GM23338 (cell line): ENCODE data around the gene VHLL. TPM values are rescaled to one million over a fixed set of nuclear protein-coding genes. Genes with fewer than 3 reads are reported as not detected.

Source experiments
- ATAC-seq: fragments of 200-7000 bp; cut with Tn5 transposase; 3 replicates; pipeline ENCODE4 v1.9.1; 2020
- DNase-seq: peaks from one replicate; pipeline ENCODE4 v3.0.0-alpha.2; 2015; ENCODE audit warnings: low spot score
- H2AFZ ChIP-seq: fragments of 200-600 bp; sonication (generic); 2 replicates; pipeline ENCODE4 v1.8.0; 2016; ENCODE audit warnings: antibody characterized with exemption, mild to moderate bottlenecking, moderate library complexity
- H3F3A ChIP-seq: fragments of 200-600 bp; sonication (generic); replicated peaks from 2 replicates; pipeline ENCODE4 v1.8.0; 2017; ENCODE audit warnings: antibody characterized with exemption, mixed run types, low read depth
- H3K27ac ChIP-seq: fragments of 200-600 bp; sonication (generic); 2 replicates; pipeline ENCODE4 v1.6.1; 2016; ENCODE audit warnings: low read depth
- H3K27me3 ChIP-seq: fragments of 200-600 bp; sonication (generic); 2 replicates; pipeline ENCODE4 v1.8.0; 2016; ENCODE audit warnings: mild to moderate bottlenecking, mixed run types, moderate library complexity; ENCODE audit not compliant: insufficient read depth
- H3K36me3 ChIP-seq: fragments of 200-600 bp; sonication (generic); 2 replicates; pipeline ENCODE4 v1.8.0; 2016; ENCODE audit warnings: mild to moderate bottlenecking; ENCODE audit not compliant: insufficient read depth
- H3K4me1 ChIP-seq: fragments of 200-600 bp; sonication (generic); 2 replicates; pipeline ENCODE4 v1.8.0; 2016; ENCODE audit warnings: mild to moderate bottlenecking, moderate library complexity; ENCODE audit not compliant: insufficient read depth
- H3K4me2 ChIP-seq: fragments of 200-600 bp; sonication (generic); 2 replicates; pipeline ENCODE4 v1.7.1; 2017; ENCODE audit warnings: mixed run types
- H3K4me3 ChIP-seq: fragments of 200-600 bp; sonication (generic); 2 replicates; pipeline ENCODE4 v1.6.1; 2016; ENCODE audit warnings: mixed run types
- H3K79me2 ChIP-seq: fragments of 200-600 bp; sonication (generic); replicated peaks from 2 replicates; pipeline ENCODE4 v1.8.0; 2017; ENCODE audit warnings: mild to moderate bottlenecking; ENCODE audit not compliant: insufficient read depth
- H3K9me2 ChIP-seq: fragments of 200-600 bp; sonication (generic); 2 replicates; pipeline ENCODE4 v1.8.0; 2017; ENCODE audit not compliant: insufficient read depth
- H4K20me1 ChIP-seq: fragments of 200-600 bp; sonication (generic); replicated peaks from 2 replicates; pipeline ENCODE4 v1.8.0; 2017; ENCODE audit warnings: mild to moderate bottlenecking; ENCODE audit not compliant: insufficient read depth
- H3K27ac Mint-ChIP-seq: 2 replicates; pipeline ENCODE4 v1.8.0; 2020; ENCODE audit warnings: inconsistent platforms, mild to moderate bottlenecking, moderate library complexity, mixed read lengths
- H3K27me3 Mint-ChIP-seq: 3 replicates; pipeline ENCODE4 v1.8.0; 2022; ENCODE audit warnings: low read depth, mild to moderate bottlenecking, moderate library complexity, mixed read lengths, inconsistent platforms; ENCODE audit not compliant: insufficient read depth, poor library complexity
- H3K36me3 Mint-ChIP-seq: 3 replicates; pipeline ENCODE4 v1.8.0; 2021; ENCODE audit warnings: low read depth, mild to moderate bottlenecking, inconsistent platforms, moderate library complexity, mixed read lengths
- H3K4me1 Mint-ChIP-seq: 3 replicates; pipeline ENCODE4 v1.8.0; 2020; ENCODE audit warnings: mild to moderate bottlenecking, inconsistent platforms, mixed read lengths
- H3K4me3 Mint-ChIP-seq: 3 replicates; pipeline ENCODE4 v1.8.0; 2021; ENCODE audit warnings: moderate library complexity, mild to moderate bottlenecking, inconsistent platforms, mixed read lengths
- H3K9me3 Mint-ChIP-seq: 3 replicates; pipeline ENCODE4 v1.8.0; 2020; ENCODE audit warnings: moderate library complexity, mild to moderate bottlenecking, inconsistent platforms, mixed read lengths
- CREB1 ChIP-seq: fragments of 250-450 bp; sonication (Bioruptor Pico); IDR thresholded peaks from 2 replicates; pipeline ENCODE4 v1.5.0; 2020; ENCODE audit warnings: low read depth, mild to moderate bottlenecking, moderate library complexity
- CTCF ChIP-seq, 2 experiments: fragments of 200-600 bp in 1 of 2; sonication (generic) in 1 of 2; conservative IDR thresholded peaks; 2 replicates each; pipeline versions ENCODE4 v1.5.1 to v1.6.1; 2016 to 2017; ENCODE audit warnings: antibody characterized with exemption in 2 of 2, low read depth in 2 of 2, mild to moderate bottlenecking in 2 of 2, moderate library complexity in 1 of 2
- ETS1 ChIP-seq: IDR thresholded peaks from 2 replicates; pipeline ENCODE4 v1.6.1; 2016; ENCODE audit warnings: antibody characterized with exemption
- EZH2phosphoT487 ChIP-seq: fragments of 200-600 bp; sonication (generic); IDR thresholded peaks from one replicate; pipeline ENCODE4 v1.8.1; 2018; ENCODE audit warnings: antibody characterized with exemption; ENCODE audit not compliant: unreplicated experiment
- JUNB ChIP-seq: IDR thresholded peaks from one replicate; pipeline ENCODE4 v1.6.1; 2016; ENCODE audit warnings: antibody characterized with exemption; ENCODE audit not compliant: unreplicated experiment
- NANOG ChIP-seq: IDR thresholded peaks from 2 replicates; pipeline ENCODE4 v1.6.1; 2016; ENCODE audit warnings: antibody characterized with exemption, borderline replicate concordance
- POLR2AphosphoS5 ChIP-seq: IDR thresholded peaks from 2 replicates; pipeline ENCODE4 v1.6.1; 2016; ENCODE audit warnings: antibody characterized with exemption, low read depth
- REST ChIP-seq: IDR thresholded peaks from one replicate; pipeline ENCODE4 v1.6.1; 2018; ENCODE audit warnings: antibody characterized with exemption; ENCODE audit not compliant: unreplicated experiment
- STAT1 ChIP-seq: IDR thresholded peaks from one replicate; pipeline ENCODE4 v1.6.1; 2016; ENCODE audit warnings: antibody characterized with exemption; ENCODE audit not compliant: unreplicated experiment
- ZNF114 ChIP-seq: fragments of 250-450 bp; sonication (Bioruptor Pico); IDR thresholded peaks from 2 replicates; pipeline ENCODE4 v1.5.0; 2020; ENCODE audit warnings: mild to moderate bottlenecking, moderate library complexity
- ZNF331 ChIP-seq: fragments of 250-450 bp; sonication (Bioruptor Pico); IDR thresholded peaks from 2 replicates; pipeline ENCODE4 v1.5.0; 2020; ENCODE audit warnings: low read depth, mild to moderate bottlenecking, moderate library complexity
- ZNF462 ChIP-seq: fragments of 250-450 bp; sonication (Bioruptor Pico); IDR thresholded peaks from 2 replicates; pipeline ENCODE4 v1.5.0; 2020; ENCODE audit warnings: mild to moderate bottlenecking, moderate library complexity
- polyA plus RNA-seq: library from polyadenylated mRNA; unstranded; fragments of >200 nt; fragmentation: Nextera tagmentation; extraction: Ambion mirVana; gene quantifications from 2 replicates; pipeline ENCODE4 v1.2.1, GENCODE V29; 2016
- total RNA-seq: library from RNA; depleted of rRNA; stranded (reverse); fragments of >200 nt; shearing (Covaris generic); gene quantifications from 2 replicates; pipeline ENCODE4 v1.2.3, GENCODE V29; 2014

VHLL gene
- total and polyA plus RNA-seq, 2 experiments from 2014 or later: not detected

GRCh38 chr1:156284112-156284511 is 15.0 kb downstream of the VHLL start, which contains the start of gene TMEM79 (continued):
- no peak for TF ChIP-seq REST
- no peak for TF ChIP-seq JUNB

GRCh38 chr1:156283521-156283920 is 15.6 kb downstream of the VHLL start:
- Histone ChIP-seq H3K27ac (peak overlapping the region; percentile 79), H3K36me3 (peaks cover 10% of the 10 kb centered on the region), H2AFZ (peak overlapping the region; percentile 95), H3K27me3 (no peaks in the 10 kb centered on the region), H3K9me2 (no peaks in the 10 kb centered on the region), H3K79me2 (peaks cover 38% of the 10 kb centered on the region), H3K4me1 (peaks cover 16% of the 10 kb centered on the region), H4K20me1 (peaks cover 31% of the 10 kb centered on the region), H3F3A (peaks cover 16% of the 10 kb centered on the region; the same call in 1 of the 2 replicates), H3K4me2 (peak overlapping the region; percentile 88), H3K4me3 (peak overlapping the region; percentile 83)
- Mint-ChIP-seq H3K27me3 (peaks cover 9% of the 10 kb centered on the region), H3K9me3 (no peaks in the 10 kb centered on the region), H3K4me1 (peaks cover 19% of the 10 kb centered on the region), H3K36me3 (peaks cover 4% of the 10 kb centered on the region), H3K27ac (peak overlapping the region; percentile 93), H3K4me3 (peak overlapping the region; percentile 98)
- DNase-seq: no peak
- ATAC-seq: no peak
- no peak for TF ChIP-seq ZNF331 (CRISPR knock-in tag)
- no peak for TF ChIP-seq CTCF (conservative IDR thresholded peaks at IDR 0.05; ENCODE audit: low read depth in 2 of 2)
- no peak for TF ChIP-seq ZNF462 (CRISPR knock-in tag)
- TF ChIP-seq STAT1: no peak
- TF ChIP-seq CREB1 (CRISPR knock-in tag): no peak
- TF ChIP-seq ETS1: no peak
- no peak for TF ChIP-seq ZNF114
- no peak for TF ChIP-seq POLR2AphosphoS5
- no peak for TF ChIP-seq NANOG
- TF ChIP-seq EZH2phosphoT487: no peak
- TF ChIP-seq JUNB: no peak
